ENCODE results near the gene GJA4.

The GJA4 gene

GRCh38 chr1:34831721-34832246 is 39.0 kb downstream of the GJA4 start:
- Histone ChIP-seq H3K9me3 (ENCODE audit: insufficient read depth, low read length, severe bottlenecking) (no peaks in the 10 kb centered on the region), H3K4me2 (ENCODE audit: insufficient read depth, low read length) (no peak overlapping the region), H3K79me2 (ENCODE audit: insufficient read depth, low read length) (no peaks in the 10 kb centered on the region), H3K27ac (ENCODE audit: low read length) (no peak overlapping the region), H3K9ac (ENCODE audit: low read depth, low read length) (no peak overlapping the region), H3K4me3 (ENCODE audit: low read depth in 1 of 2, low read length in 2 of 2) (no peak overlapping the region), H3K4me1 (ENCODE audit: insufficient read depth, low read length) (no peaks in the 10 kb centered on the region), H3K36me3 (ENCODE audit: insufficient read depth, low read length) (no peaks in the 10 kb centered on the region), H3K27me3 (ENCODE audit: insufficient read depth, low read length, poor library complexity) (no peaks in the 10 kb centered on the region), H4K20me1 (ENCODE audit: insufficient read depth, low read length) (0 out of 2 replicates have a peak, but pooled peaks cover 3% of the 10 kb centered on the region), H2AFZ (ENCODE audit: low read depth, low read length) (no peak overlapping the region)
- ATAC-seq (ENCODE audit: insufficient read depth, low read depth): no peak
- TF ChIP-seq CTCF (IDR thresholded peaks at IDR 0.05; ENCODE audit: borderline replicate concordance, extremely low read depth, low read length, poor library complexity, severe bottlenecking) (no peak), EZH2 (IDR thresholded peaks at IDR 0.05; ENCODE audit: borderline replicate concordance, low read depth, low read length, severe bottlenecking) (no peak)
- no peak for DNase-seq

- no peak overlapping the region for H3K4me3 ChIP-seq (ENCODE audit: low read depth in 1 of 2, low read length in 2 of 2)
- 0 out of 2 replicates have a peak, but pooled peaks cover 3% of the 10 kb centered on the region for H4K20me1 ChIP-seq (ENCODE audit: insufficient read depth, low read length)
- H2AFZ ChIP-seq (ENCODE audit: low read depth, low read length): no peak overlapping the region
- DNase-seq: no peak
- H3K9ac ChIP-seq (ENCODE audit: low read depth, low read length): no peak overlapping the region
- no peaks in the 10 kb centered on the region for H3K27me3 ChIP-seq (ENCODE audit: insufficient read depth, low read length, poor library complexity)
- no peak overlapping the region for H3K27ac ChIP-seq (ENCODE audit: low read length)
- H3K79me2 ChIP-seq (ENCODE audit: insufficient read depth, low read length): no peaks in the 10 kb centered on the region
- no peak for TF ChIP-seq CTCF (IDR thresholded peaks at IDR 0.05; ENCODE audit: borderline replicate concordance, extremely low read depth, low read length, poor library complexity, severe bottlenecking)
- TF ChIP-seq EZH2 (IDR thresholded peaks at IDR 0.05; ENCODE audit: borderline replicate concordance, low read depth, low read length, severe bottlenecking): no peak
- no peaks in the 10 kb centered on the region for H3K36me3 ChIP-seq (ENCODE audit: insufficient read depth, low read length)
- no peak for ATAC-seq (ENCODE audit: insufficient read depth, low read depth)
- no peaks in the 10 kb centered on the region for H3K9me3 ChIP-seq (ENCODE audit: insufficient read depth, low read length, severe bottlenecking)
- H3K4me1 ChIP-seq (ENCODE audit: insufficient read depth, low read length): no peaks in the 10 kb centered on the region
- no peak overlapping the region for H3K4me2 ChIP-seq (ENCODE audit: insufficient read depth, low read length)
Observed at GRCh38 chr1:34833711-34834110, 40.9 kb downstream of the GJA4 start.

- TF ChIP-seq CTCF (IDR thresholded peaks at IDR 0.05; ENCODE audit: borderline replicate concordance, extremely low read depth, low read length, poor library complexity, severe bottlenecking) (no peak), EZH2 (IDR thresholded peaks at IDR 0.05; ENCODE audit: borderline replicate concordance, low read depth, low read length, severe bottlenecking) (no peak)
- Histone ChIP-seq H2AFZ (ENCODE audit: low read depth, low read length) (no peak overlapping the region), H3K9me3 (ENCODE audit: insufficient read depth, low read length, severe bottlenecking) (no peaks in the 10 kb centered on the region), H3K79me2 (ENCODE audit: insufficient read depth, low read length) (no peaks in the 10 kb centered on the region), H3K4me1 (ENCODE audit: insufficient read depth, low read length) (no peaks in the 10 kb centered on the region), H3K4me3 (ENCODE audit: low read depth in 1 of 2, low read length in 2 of 2) (no peak overlapping the region), H3K27ac (ENCODE audit: low read length) (no peak overlapping the region), H3K36me3 (ENCODE audit: insufficient read depth, low read length) (no peaks in the 10 kb centered on the region), H3K9ac (ENCODE audit: low read depth, low read length) (no peak overlapping the region), H4K20me1 (ENCODE audit: insufficient read depth, low read length) (0 out of 2 replicates have a peak, but pooled peaks cover 4% of the 10 kb centered on the region), H3K27me3 (ENCODE audit: insufficient read depth, low read length, poor library complexity) (no peaks in the 10 kb centered on the region), H3K4me2 (ENCODE audit: insufficient read depth, low read length) (no peak overlapping the region)
- ATAC-seq (ENCODE audit: insufficient read depth, low read depth) (no peak), DNase-seq (no peak)
Observed at GRCh38 chr1:34839526-34840305, 46.9 kb downstream of the GJA4 start.

All from DND-41 (cell line).